H7 (cell line): ENCODE measurements around the gene AKAP13. TPM values are rescaled to one million over a fixed set of nuclear protein-coding genes. Genes with fewer than 3 reads are reported as not detected.
"Not testable (repeated sequence)": the region's sequence is repeated elsewhere in the genome, so short reads cannot be mapped to it uniquely, and the experiment has no call there.

Source experiments
- DNase-seq: peaks from one replicate; pipeline ENCODE4 v3.0.0; 2012
- H3K27me3 ChIP-seq: 2 replicates; pipeline ENCODE4 v1.6.0; 2011; ENCODE audit warnings: mild to moderate bottlenecking, low read length; ENCODE audit not compliant: control insufficient read depth, insufficient read depth
- H3K36me3 ChIP-seq: replicated peaks from 2 replicates; pipeline ENCODE4 v1.5.1; 2011; ENCODE audit warnings: low read length; ENCODE audit not compliant: control insufficient read depth, insufficient read depth
- H3K4me3 ChIP-seq: 2 replicates; pipeline ENCODE4 v1.5.1; 2011; ENCODE audit warnings: low read depth, mild to moderate bottlenecking, control low read depth, low read length, moderate library complexity; ENCODE audit not compliant: insufficient read depth
- total RNA-seq: library from RNA; depleted of rRNA; stranded (reverse); fragments of >200 nt; shearing (Covaris generic); gene quantifications from 2 replicates; pipeline ENCODE4 v1.2.3, GENCODE V29; 2014

The AKAP13 gene
- total RNA-seq, 1 experiment from 2014 or later = 26.2 TPM

DNA sequence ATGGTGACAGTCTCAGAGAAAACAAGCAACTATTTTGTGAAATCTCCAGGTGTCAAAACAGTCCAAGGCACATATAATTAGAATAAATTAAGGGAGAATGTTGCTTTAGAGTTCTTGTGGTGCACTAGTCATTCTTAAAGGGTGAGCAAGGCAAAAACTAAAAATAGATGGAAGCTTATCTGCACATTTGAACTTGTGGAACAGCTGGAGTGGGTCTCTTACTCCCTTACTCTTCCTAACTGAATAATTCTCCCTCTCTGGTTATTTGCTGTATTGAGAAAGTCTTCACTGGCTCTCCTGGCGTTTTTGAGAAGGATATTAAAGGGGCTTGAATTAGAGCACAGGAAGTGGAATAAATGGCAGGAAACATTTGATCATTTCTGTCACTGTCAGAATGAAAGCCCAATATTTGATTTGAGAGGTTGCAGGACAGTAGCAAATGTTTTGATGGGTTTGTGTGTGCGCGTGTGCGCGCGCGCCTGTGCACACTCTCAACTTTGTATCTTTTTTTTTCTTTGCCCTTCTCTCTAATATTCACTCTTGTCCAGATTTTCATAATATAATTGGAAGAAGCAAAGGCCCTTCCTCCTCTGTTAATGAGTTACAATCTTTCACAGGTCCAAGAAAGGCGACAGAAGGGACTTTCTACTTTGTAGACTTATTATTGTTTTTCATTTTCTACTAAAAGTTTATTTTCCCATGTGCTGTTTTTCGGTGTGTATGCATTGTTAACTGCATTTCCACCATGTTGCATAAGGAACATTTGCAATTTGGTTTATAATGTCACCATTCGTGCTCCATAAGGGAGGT, 40.9 kb downstream of the AKAP13 start:
- Histone ChIP-seq H3K4me3 (no peak overlapping the region), H3K36me3 (no peaks in the 10 kb centered on the region), H3K27me3 (no peaks in the 10 kb centered on the region)
- no peak for DNase-seq

DNA sequence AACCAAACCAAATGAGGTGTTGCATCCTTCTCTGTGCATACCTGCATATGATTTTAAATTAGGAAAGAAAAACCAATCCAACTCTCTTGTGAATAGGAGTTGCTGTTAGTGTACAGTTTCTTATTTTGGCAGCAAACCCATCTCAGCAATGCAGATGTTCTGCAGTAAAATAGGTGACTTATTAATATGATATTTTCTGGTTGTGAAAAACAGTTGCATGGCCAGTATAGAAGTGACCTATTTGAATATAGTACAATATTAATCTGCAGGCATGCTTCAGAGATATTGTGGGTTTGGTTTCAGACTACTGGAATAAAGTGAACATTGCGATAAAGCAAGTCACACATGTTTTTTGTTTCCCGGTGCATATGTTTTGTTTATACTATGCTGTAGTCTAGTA, 42.2 kb downstream of the AKAP13 start:
- H3K36me3 ChIP-seq = no peaks in the 10 kb centered on the region
- DNase-seq = no peak
- no peaks in the 10 kb centered on the region for H3K27me3 ChIP-seq
- no peak overlapping the region for H3K4me3 ChIP-seq

DNA sequence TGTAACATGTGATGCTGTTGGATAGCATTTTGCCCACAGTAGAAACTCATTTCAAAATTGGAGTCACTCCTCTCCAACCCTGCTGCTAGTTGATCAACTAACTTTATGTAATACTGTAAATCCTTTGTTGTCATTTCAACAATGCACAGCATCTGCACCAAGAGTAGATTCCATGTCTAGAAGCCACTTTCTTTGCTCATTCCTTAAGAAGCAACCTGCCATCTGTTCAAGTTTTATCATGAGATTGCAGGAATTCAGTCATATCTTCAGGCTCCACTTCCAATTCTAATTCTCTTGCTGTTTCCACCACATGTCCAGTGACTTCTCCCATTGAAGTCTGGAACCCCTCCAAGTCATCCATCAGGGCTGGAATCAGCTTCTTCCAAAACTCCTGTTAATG, 42.9 kb downstream of the AKAP13 start:
- H3K27me3 ChIP-seq = no peaks in the 10 kb centered on the region
- H3K36me3 ChIP-seq = no peaks in the 10 kb centered on the region
- no peak for DNase-seq
- no peak overlapping the region for H3K4me3 ChIP-seq

DNA sequence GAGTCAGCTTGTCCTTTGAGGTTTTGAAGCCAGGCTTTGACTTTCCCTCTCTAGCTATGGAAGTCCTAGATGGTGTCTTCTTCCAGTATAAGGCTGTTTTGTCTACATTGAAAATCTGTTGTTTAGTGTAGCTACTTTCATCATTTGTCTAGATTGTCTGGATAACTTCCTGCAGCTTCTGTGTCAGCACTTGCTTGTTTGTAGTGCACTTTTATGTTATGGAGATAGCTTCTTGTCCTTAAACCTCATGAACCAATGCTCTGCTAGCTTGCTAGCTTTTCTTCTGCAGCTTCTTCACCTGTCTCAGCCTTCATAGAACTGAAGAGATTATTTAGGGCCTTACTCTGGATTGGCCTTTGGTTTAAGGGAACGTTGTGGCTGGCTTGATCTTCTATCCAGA, 43.8 kb downstream of the AKAP13 start:
- no peaks in the 10 kb centered on the region for H3K27me3 ChIP-seq
- DNase-seq = no peak

DNA sequence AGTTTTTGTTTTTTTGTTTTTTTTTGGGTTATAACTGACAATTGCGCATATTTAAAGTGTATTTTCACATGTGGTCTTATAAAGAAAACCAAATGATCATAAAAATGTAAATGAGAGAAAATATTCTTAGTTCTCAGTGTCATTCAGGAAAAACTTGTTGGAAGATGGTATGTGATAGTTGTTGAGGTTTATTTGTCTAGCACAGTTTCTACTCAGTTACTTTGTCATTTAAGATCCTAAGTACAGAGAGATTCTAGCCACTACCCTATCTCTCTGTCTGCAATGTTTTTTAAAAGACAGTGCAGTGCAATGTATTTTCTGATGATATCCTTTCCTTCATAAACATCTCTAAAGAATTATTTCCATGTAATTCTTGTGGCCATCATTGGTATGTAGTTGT, 46.1 kb downstream of the AKAP13 start:
- Histone ChIP-seq H3K4me3 (no peak overlapping the region), H3K36me3 (no peaks in the 10 kb centered on the region), H3K27me3 (no peaks in the 10 kb centered on the region)
- DNase-seq = no peak

More for the DNA sequence above, 43.8 kb downstream of the AKAP13 start:
- Histone ChIP-seq H3K36me3 (no peaks in the 10 kb centered on the region), H3K4me3 (no peak overlapping the region)

DNA sequence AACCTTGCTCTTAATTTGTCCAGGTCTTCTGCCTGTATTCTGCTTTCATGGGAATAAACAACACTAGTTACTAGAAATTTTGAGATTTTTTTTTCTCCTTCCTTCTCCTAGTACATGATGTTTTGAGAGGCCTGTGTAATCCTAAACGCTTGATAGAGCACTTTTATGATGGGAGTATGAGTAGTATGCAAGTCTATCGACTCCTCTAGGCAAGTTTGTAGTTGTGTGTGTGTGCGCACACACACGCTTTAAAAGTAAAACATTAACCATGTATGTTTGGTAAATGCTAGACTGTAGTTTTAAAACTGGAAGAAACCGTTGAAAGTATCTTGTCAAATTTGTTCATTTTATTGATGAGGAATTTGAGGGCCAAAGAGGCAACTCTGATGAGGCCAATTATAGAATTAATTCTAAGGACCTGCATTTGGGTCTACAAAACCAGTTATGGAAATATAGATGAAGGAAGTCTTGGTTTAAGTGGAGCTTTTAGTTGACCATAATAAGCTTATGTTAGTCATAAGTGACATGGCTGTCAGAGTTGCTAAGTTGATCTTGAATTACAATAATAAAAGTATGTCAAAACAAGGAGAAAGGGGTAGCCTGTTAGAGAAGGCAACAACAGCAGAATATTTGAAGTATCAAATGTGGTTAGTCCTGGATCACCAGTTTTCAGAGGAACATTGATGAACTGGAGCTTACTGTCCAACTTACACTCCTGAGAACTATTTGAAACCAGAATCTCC, 47.1 kb downstream of the AKAP13 start:
- no peaks in the 10 kb centered on the region for H3K36me3 ChIP-seq
- no peak for DNase-seq
- H3K4me3 ChIP-seq = no peak overlapping the region
- no peaks in the 10 kb centered on the region for H3K27me3 ChIP-seq

DNA sequence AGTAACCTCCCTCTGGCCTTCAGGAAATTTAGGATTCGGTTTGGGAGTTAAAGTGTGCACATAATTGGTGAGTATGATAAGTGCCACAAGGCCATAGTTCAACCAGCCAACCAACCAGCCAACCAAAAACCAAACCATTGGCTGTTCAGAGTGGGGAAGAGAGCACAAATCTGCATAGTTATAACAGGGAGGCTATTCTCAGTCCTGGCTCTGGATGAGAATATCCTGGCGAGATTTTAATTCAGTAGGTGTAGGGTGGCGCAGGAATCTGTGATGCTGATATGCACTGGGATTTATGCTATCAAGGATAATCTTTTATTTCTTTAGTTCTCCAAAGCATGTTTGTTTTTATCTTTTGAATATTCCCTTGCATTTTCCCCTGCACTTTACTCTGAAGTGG, 49.1 kb downstream of the AKAP13 start:
- Histone ChIP-seq H3K36me3 (no peaks in the 10 kb centered on the region), H3K27me3 (no peaks in the 10 kb centered on the region), H3K4me3 (no peak overlapping the region)
- no peak for DNase-seq

DNA sequence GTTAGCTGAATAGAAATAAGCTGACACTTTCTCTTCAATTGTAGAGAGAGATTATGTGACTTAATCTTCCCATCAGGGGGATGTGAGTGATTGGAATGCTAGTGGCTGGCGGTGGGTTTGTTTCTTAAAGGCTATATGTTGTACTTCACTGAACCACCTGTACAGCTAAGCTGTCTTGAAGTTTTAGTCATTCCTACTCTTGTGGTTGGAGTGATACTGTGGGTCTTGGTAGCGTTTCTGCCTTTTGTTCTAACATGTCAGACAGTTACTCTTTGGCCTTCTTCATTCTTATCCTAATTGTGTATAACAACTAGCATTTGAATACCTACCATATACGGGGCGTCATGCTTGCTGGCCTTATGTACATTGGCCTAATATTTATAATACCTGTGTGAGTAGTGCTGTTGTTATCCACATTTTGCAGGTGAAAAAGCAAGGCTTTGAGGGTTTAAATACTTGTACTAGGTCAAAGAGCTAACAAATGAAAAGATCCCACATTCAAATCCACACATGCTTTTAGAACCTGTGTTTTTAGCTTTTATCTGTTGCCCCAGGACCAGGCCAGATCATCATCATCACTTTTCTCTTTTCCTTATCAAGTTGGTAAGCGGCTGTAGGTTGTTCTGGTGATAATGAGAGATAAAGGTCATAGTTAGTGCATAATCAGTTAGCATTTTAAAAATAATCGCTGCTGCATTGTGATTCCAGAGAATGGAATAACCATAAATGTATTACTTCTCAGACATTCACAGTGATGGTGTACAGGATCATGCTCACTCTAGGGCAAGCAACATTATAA, 50.2 kb downstream of the AKAP13 start:
- no peaks in the 10 kb centered on the region for H3K36me3 ChIP-seq
- H3K4me3 ChIP-seq = no peak overlapping the region
- DNase-seq = no peak
- no peaks in the 10 kb centered on the region for H3K27me3 ChIP-seq

DNA sequence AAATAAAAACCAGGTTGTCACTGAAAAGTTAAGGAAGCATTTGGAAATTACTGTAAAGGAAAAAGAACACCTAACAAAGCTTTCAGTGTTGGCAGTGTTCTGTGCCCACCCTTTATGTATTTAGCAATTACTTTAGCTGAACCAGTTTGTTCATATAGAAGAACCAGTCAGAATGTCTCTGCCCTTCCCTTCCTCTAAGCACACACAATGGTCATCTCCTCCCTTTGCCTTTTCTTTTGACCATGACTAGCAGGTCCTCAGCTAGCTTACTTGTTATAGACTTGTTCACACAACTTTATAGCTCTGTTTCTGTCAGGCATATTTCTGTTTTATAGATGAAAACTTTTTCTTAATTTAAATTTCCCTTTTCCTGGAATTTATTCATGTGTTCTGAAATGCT, 59.6 kb downstream of the AKAP13 start:
- no peak for DNase-seq
- Histone ChIP-seq H3K4me3 (no peak overlapping the region), H3K36me3 (no peaks in the 10 kb centered on the region), H3K27me3 (no peaks in the 10 kb centered on the region)

DNA sequence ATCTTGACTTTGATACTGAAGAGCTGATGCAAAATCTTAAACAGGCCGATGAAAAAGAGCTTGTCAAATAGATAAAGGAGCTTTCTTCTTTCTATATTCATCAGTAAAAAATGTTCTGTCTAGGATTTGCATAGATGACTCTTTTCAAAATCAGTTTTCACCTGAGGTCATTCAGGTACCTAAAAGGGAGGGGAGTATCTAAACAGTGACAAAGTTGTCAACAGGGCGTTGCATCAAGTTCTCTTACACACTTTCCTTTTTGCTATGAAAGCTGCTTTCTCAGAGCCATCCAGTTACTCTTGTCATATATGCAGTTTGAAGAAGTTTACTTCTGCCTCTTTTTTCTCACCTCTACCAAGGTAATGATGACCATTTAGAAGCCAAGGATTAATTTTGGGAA, 60.0 kb downstream of the AKAP13 start:
- no peaks in the 10 kb centered on the region for H3K36me3 ChIP-seq
- H3K27me3 ChIP-seq = no peaks in the 10 kb centered on the region
- DNase-seq = no peak
- H3K4me3 ChIP-seq = no peak overlapping the region

DNA sequence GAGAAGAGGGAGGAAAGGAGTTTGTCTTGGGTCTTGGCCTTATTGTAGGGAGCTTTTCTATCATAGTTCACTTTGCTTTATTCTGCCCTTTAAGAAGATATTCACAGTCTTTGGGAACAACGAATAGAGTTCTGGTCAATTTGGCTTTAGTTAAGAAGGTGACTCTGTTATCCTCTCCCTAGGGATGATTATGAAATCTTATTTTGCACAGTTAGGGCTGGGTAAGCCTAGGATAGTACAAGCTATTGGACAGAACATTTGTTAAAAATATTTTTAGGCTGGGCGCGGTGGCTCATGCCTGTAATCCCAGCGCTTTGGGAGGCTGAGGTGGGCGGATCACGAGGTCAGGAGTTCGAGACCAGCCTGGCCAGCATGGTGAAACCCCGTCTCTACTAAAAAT, 61.5 kb downstream of the AKAP13 start:
- not testable (repeated sequence) for H3K4me3 ChIP-seq, H3K27me3 ChIP-seq, DNase-seq, H3K36me3 ChIP-seq

DNA sequence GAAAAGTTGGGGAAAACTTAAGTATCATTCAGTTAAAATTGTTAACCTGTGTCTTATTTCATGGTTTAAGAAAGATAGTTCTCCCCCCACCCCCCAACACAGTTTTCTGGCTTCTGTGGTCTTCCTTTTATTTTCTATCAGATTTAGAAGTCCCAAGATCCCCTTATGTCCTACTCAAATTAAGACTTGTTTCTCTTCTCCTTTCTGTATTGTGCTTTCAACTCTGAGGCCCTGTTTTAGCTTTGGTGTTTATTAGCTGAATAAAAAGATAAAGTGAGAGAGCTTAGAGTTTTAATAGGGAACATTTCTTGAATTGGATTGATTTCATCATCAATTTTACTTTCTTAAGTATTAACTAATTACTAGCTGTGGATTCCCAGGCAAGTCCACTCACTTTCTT, 62.6 kb downstream of the AKAP13 start:
- H3K27me3 ChIP-seq = no peaks in the 10 kb centered on the region
- H3K4me3 ChIP-seq = no peak overlapping the region
- DNase-seq = no peak
- H3K36me3 ChIP-seq = no peaks in the 10 kb centered on the region

DNA sequence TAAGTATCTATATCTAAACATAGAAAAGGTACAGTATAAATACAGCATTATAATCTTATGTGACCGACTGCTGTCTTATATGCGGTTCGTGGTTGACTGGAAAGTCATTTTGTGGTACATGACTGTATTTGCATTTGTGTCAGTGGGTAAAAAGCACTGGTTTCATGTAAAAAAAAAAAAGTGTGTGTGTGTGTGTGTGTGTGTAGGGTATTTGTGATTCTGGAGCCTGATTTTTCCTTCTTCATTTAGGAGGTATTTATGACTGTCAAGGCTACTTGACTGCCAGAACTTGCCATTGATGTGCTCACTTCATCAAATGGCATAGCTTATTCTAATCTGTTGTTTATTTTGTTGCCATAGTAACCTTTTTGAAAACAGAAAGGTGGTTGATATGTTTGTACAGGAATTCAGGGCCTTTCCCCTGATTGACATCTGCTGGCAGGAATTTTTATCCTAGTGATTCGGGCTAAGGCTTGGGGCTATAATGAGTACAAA, 63.2 kb downstream of the AKAP13 start:
- H3K4me3 ChIP-seq = no peak overlapping the region
- H3K27me3 ChIP-seq = no peaks in the 10 kb centered on the region
- no peak for DNase-seq
- H3K36me3 ChIP-seq = no peaks in the 10 kb centered on the region

DNA sequence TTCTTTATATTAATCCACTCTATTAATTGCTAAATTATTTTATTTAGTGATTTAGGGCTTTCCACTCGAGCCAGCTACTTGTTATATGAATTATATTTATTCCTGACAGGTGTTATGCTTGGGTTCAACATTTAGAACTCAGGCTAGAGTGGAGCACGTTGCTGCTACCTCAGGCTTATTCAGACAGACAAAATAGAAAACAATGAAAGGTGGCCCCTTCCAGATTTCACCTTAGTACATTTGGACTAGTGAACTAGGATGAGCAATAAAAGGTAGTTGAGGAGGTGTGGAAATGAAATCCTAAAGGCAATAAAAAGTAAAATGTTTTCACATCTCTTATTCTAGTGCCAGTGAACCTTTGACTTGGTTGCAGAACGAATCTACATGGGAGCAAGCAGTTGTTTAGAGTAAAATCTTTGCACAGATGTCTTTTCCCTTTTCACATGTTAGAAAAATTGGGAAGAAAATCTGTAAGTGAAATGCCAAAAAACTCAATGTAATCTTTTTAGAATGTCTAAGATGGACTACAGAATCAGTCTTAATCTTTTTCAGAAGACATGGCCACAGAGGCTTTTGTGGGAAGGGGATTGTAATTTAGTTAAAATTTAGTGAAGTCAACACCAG, 63.8 kb downstream of the AKAP13 start:
- H3K27me3 ChIP-seq = no peaks in the 10 kb centered on the region
- DNase-seq = no peak
- H3K4me3 ChIP-seq = no peak overlapping the region
- H3K36me3 ChIP-seq = no peaks in the 10 kb centered on the region
